Measurements from ENCODE around the gene LCE1C. TPM values are rescaled to one million over a fixed set of nuclear protein-coding genes. Genes with fewer than 3 reads are reported as not detected.

LCE1C gene, protein sequence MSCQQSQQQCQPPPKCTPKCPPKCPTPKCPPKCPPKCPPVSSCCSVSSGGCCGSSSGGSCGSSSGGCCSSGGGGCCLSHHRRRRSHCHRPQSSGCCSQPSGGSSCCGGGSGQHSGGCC
- not detected in 2 replicates for total RNA-seq

GRCh38 chr1:152806576-152806975 is at the start of gene LCE1C:
TSS of gene LCE1C (minus strand) at chr1:152806651. CDS start at chr1:152805478, 1,173 bp downstream.

DNA sequence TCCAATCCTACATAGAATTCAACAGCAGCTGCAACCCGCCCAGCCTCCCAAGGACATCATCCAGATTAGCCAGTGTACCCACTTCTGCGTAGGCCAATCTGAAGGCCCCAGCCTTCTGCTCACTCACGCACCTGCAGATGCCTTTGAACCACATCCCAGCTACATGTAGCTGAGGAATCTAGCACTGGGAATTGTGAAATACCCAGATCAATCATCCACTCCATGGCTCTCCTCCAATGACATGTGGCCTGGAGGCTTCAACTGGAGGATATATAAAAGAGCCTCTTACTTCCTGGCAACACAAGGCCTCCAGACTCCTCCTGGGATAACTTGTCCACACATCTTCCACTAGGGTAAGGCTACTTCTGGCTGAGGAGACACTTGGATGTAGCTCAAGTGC is 36.1 kb upstream of the LCE1C start, which contains the start of gene LCE6A:
Gene LCE6A (plus strand): TSS at position 301 of the 400 bp plus-strand sequence. CDS start 665 bp downstream, outside the sequence.

DNA sequence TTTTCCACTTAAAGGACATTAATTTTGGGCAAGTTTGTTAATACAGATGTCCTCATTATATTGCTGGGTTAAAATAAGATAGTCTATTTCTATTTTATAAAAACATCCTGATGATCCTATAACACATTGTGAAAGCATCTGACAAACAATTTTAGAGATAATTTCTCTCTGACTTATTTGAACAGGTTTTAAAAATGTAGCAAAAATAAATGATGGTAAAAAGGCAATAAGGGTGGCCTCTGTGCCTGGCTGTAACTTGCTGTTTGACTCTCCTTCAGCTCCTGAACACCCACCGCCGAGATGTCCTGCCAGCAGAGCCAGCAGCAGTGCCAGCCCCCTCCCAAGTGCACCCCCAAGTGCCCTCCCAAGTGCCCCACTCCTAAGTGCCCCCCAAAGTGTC is 20.7 kb upstream of the LCE1C start, which contains the start of gene LCE1A:
Gene LCE1A (plus strand): TSS at position 301 of the 400 bp plus-strand sequence. CDS start 0 bp downstream, at position 301.

DNA sequence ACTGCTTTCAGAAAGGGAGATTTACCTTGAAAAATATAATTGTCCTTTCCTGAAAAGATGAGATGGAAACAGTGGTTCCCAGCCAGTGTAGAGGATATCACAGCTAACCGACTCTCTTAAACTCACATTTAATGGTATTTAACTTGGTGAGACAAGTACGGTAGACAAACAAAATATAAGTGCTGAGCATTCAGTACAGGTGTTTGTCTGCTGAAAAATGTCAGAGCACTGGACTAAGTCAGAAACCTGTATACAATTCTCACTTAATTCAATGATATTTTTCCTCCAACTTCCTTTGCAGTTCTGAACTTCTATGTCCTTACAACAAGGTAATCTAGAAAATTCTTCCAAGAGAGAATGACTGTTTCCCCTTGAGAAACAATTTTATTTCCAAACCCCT is 5.2 kb upstream of the LCE1C start, which contains the start of gene LCE1B:
Gene LCE1B (plus strand): TSS at position 301 of the 400 bp plus-strand sequence. CDS start 476 bp downstream, outside the sequence.

GRCh38 chr1:152796421-152796820 is 10.0 kb downstream of the LCE1C start, which contains the start of gene LCE1D:
TSS of gene LCE1D (plus strand) at chr1:152796721. CDS start at chr1:152797795, 1,074 bp downstream.

GRCh38 chr1:152786077-152786476 is 20.4 kb downstream of the LCE1C start, which contains the start of gene LCE1E:
TSS of gene LCE1E (plus strand) at chr1:152786257. CDS start at chr1:152787300, 1,043 bp downstream.

GRCh38 chr1:152774875-152775274 is 31.6 kb downstream of the LCE1C start, which contains the start of gene LCE1F:
TSS of gene LCE1F (plus strand) at chr1:152775140. CDS start at chr1:152776372, 1,232 bp downstream.

GRCh38 chr1:152757747-152758146 is 48.7 kb downstream of the LCE1C start, which contains the start of gene KPRP:
TSS of gene KPRP (plus strand) at chr1:152758025. CDS start at chr1:152759589, 1,564 bp downstream.

Other genes starting within 250 kb of the LCE1C start
- gene LCE3E, start 239.9 kb downstream of the LCE1C start, total RNA-seq = not detected in 2 replicates
- not detected in 2 replicates for gene LCE3D, start 226.1 kb downstream of the LCE1C start, total RNA-seq
- gene LCE3C, start 206.4 kb downstream of the LCE1C start, total RNA-seq = not detected in 2 replicates
- not detected in 2 replicates for gene LCE3B, start 192.8 kb downstream of the LCE1C start, total RNA-seq
- not detected in 2 replicates for gene LCE3A, start 183.5 kb downstream of the LCE1C start, total RNA-seq
- gene LCE2D, start 143.3 kb downstream of the LCE1C start, total RNA-seq = not detected in 2 replicates
- not detected in 2 replicates for gene LCE2C, start 131.4 kb downstream of the LCE1C start, total RNA-seq
- gene LCE2B, start 120.5 kb downstream of the LCE1C start, total RNA-seq = not detected in 2 replicates
- not detected in 2 replicates for gene LCE2A, start 108.3 kb downstream of the LCE1C start, total RNA-seq
- gene LCE4A, start 98.5 kb downstream of the LCE1C start, total RNA-seq = not detected in 2 replicates
- not detected in 2 replicates for gene KPRP, start 48.6 kb downstream of the LCE1C start, total RNA-seq
- not detected in 2 replicates for gene LCE1F, start 31.5 kb downstream of the LCE1C start, total RNA-seq
- not detected in 2 replicates for gene LCE1E, start 20.4 kb downstream of the LCE1C start, total RNA-seq
- not detected in 2 replicates for gene LCE1D, start 9.9 kb downstream of the LCE1C start, total RNA-seq
- not detected in 2 replicates for gene LCE1B, start 5.3 kb upstream of the LCE1C start, total RNA-seq
- not detected in 2 replicates for gene LCE1A, start 20.8 kb upstream of the LCE1C start, total RNA-seq
- not detected in 2 replicates for gene LCE6A, start 36.2 kb upstream of the LCE1C start, total RNA-seq
- not detected in 2 replicates for gene LCE7A, start 53.3 kb upstream of the LCE1C start, total RNA-seq
- gene SMCP, start 71.7 kb upstream of the LCE1C start, total RNA-seq = not detected in 2 replicates
- gene IVL, start 101.9 kb upstream of the LCE1C start, total RNA-seq = not detected in 2 replicates
- gene SPRR5, start 140.6 kb upstream of the LCE1C start, total RNA-seq = not detected in 2 replicates
- not detected in 2 replicates for gene SPRR4, start 164.0 kb upstream of the LCE1C start, total RNA-seq
- not detected in 2 replicates for gene SPRR1A, start 177.4 kb upstream of the LCE1C start, total RNA-seq
- gene SPRR3, start 195.1 kb upstream of the LCE1C start, total RNA-seq = not detected in 2 replicates
- gene SPRR1B, start 224.6 kb upstream of the LCE1C start, total RNA-seq = not detected in 2 replicates
- not detected in 2 replicates for gene SPRR2D, start 234.5 kb upstream of the LCE1C start, total RNA-seq